Activated naive CD4-positive, alpha-beta T cell treated with anti-CD3 and anti-CD28 coated beads for 36 hours (primary cell): ENCODE measurements around the gene TAC3. TPM values are rescaled to one million over a fixed set of nuclear protein-coding genes. Genes with fewer than 3 reads are reported as not detected.

Source experiments
- CTCF ChIA-PET: fragments of 350-600 bp; sonication (Branson Sonifier 250); formaldehyde crosslinking; loops from one replicate; lab custom pipeline; 2021; ENCODE audit warnings: antibody characterized with exemption; lab: Charles Lee
- DNase-seq: peaks from one replicate; pipeline ENCODE4 v3.0.0-alpha.2; 2020
- H3K27ac Mint-ChIP-seq: one replicate; pipeline ENCODE4 v1.8.0; 2021; ENCODE audit warnings: mild to moderate bottlenecking, mixed read lengths
- H3K27me3 Mint-ChIP-seq: one replicate; pipeline ENCODE4 v1.8.0; 2021; ENCODE audit warnings: low read depth, mixed read lengths
- H3K36me3 Mint-ChIP-seq: one replicate; pipeline ENCODE4 v1.8.0; 2021; ENCODE audit warnings: low read depth, mixed read lengths
- H3K4me1 Mint-ChIP-seq: one replicate; pipeline ENCODE4 v1.8.0; 2021; ENCODE audit warnings: low read depth, mixed read lengths
- H3K4me3 Mint-ChIP-seq: one replicate; pipeline ENCODE4 v1.8.0; 2021; ENCODE audit warnings: mild to moderate bottlenecking, moderate library complexity, mixed read lengths
- H3K9me3 Mint-ChIP-seq: one replicate; pipeline ENCODE4 v1.8.0; 2021; ENCODE audit warnings: mixed read lengths
- intact Hi-C: fragments of 100-400 bp; cut with micrococcal nuclease; formaldehyde crosslinking; loops from one replicate; pipeline ENCODE4 v1.15.1; 2023
- total RNA-seq, 2 experiments: library from RNA; stranded (reverse); gene quantifications; one replicate each; pipeline ENCODE4 v1.2.3, GENCODE V29; 2021

Gene TAC3
- total RNA-seq, 2 experiments from 2014 or later: 0.48 TPM; not detected in 1

GRCh38 chr12:57012600-57013465 is 3.5 kb downstream of the TAC3 start:
- intact Hi-C loops: no loop called here
- H3K27me3 Mint-ChIP-seq: no peaks in the 10 kb centered on the region
- H3K36me3 Mint-ChIP-seq: no peaks in the 10 kb centered on the region
- CTCF ChIA-PET: interaction anchor here (1.3 to 14.0 kb wide), 5 partner anchors 11 to 259 kb away, joined by 3 to 271 read pairs (median 3); partner anchors contain the start of gene STAT6
- no peaks in the 10 kb centered on the region for H3K9me3 Mint-ChIP-seq
- peak overlapping the region; percentile 0 for H3K27ac Mint-ChIP-seq
- H3K4me1 Mint-ChIP-seq: peaks cover 50% of the 10 kb centered on the region
- no peak overlapping the region for H3K4me3 Mint-ChIP-seq
- DNase-seq: no peak

DNA sequence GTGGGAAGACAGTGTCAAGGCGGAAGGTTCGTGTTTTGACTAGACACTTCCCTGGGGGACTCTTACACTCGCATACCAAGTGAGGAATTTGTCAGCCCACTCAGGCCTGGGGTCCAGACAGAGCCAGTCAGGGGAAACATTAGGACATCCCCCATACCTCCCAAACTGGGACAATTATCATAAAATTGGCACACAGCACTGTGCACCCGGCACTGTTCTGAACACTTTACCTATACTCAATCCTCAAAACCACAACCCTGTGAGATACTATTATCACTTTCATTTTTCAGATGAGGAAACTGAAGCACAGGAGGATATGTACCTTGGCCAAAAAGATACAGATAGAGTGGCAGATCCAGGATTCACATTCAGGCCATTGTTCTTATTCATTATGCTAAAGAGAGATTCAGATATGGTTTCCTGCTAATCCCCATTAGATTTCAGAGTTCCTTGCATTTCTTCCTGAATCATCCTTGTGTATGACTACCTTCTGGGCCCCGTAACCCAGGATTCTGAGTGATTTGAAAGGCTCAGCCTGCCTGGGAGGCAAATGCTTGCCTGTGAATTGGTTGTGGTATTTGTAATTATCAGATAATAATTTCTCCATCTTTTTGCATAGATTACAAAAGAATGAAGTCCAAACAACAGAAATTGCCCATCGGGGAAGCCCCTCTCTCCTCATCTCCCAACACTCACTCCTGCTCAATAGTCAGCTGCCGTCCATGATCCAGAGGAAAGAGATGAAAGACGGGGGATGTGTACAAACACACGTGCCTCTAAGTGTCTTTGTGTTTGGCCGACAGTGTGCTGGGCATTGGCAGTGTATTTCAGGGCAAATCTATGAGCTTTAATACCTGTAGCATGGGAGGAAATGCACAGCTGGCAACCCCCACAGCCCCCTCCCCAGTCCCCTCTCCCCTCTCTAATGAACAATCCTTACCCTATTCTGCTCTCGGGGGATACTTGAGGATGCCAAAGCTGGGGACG is 4.6 kb downstream of the TAC3 start:
- DNase-seq: peak; percentile 71
- H3K27me3 Mint-ChIP-seq: no peaks in the 10 kb centered on the region

DNA sequence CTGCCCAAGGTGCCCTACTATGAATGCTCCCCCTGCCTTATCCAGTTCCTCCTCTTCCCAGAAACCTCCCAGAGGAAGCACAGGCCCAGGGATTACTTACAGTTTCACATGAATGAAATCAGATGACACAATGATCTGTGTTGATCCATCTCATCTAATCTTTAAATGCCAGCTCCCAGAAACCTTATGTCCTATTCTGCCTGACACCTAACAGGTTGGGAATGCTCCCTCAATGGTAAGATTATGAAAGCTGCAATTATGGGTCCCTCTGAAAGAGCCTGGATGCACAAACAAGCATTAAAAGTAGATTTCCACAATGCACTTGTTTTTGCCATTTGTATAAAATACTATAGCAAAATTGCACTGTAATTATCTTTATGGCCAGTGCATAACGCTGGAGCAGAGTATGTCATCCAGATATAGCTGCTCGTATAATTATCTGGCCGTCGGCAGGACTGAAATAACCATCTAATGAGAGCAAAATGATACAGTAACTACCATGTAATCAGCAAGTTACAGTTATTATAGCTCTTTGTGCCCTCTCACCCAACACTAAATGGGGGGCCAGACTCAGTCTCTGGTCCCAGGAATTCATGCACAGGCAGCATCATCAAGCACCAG is 5.6 kb downstream of the TAC3 start:
- no peak overlapping the region for H3K27ac Mint-ChIP-seq
- H3K4me3 Mint-ChIP-seq: no peak overlapping the region
- intact Hi-C loops: loop anchor here (1.0 kb wide), 1 partner anchor 9 kb away; no protein-coding TSS in a partner anchor
- H3K36me3 Mint-ChIP-seq: no peaks in the 10 kb centered on the region
- H3K27me3 Mint-ChIP-seq: no peaks in the 10 kb centered on the region
- CTCF ChIA-PET: interaction anchor here (0.7 to 14.0 kb wide), 14 partner anchors 8 to 105 kb away, joined by 3 to 271 read pairs (median 4); partner anchors contain the start of gene STAT6
- DNase-seq: no peak
- no peaks in the 10 kb centered on the region for H3K9me3 Mint-ChIP-seq
- peaks cover 65% of the 10 kb centered on the region for H3K4me1 Mint-ChIP-seq

More for the DNA sequence above, 4.6 kb downstream of the TAC3 start:
- H3K4me1 Mint-ChIP-seq: peaks cover 61% of the 10 kb centered on the region
- CTCF ChIA-PET: interaction anchor here (0.8 to 14.0 kb wide), 14 partner anchors 9 to 258 kb away, joined by 3 to 271 read pairs (median 4); partner anchors contain the start of gene STAT6
- H3K36me3 Mint-ChIP-seq: no peaks in the 10 kb centered on the region
- peak overlapping the region; percentile 59 for H3K27ac Mint-ChIP-seq
- H3K9me3 Mint-ChIP-seq: no peaks in the 10 kb centered on the region
- intact Hi-C loops: loop anchor here (1.0 kb wide), 1 partner anchor 8 kb away; no protein-coding TSS in a partner anchor
- H3K4me3 Mint-ChIP-seq: peak overlapping the region; percentile 20

DNA sequence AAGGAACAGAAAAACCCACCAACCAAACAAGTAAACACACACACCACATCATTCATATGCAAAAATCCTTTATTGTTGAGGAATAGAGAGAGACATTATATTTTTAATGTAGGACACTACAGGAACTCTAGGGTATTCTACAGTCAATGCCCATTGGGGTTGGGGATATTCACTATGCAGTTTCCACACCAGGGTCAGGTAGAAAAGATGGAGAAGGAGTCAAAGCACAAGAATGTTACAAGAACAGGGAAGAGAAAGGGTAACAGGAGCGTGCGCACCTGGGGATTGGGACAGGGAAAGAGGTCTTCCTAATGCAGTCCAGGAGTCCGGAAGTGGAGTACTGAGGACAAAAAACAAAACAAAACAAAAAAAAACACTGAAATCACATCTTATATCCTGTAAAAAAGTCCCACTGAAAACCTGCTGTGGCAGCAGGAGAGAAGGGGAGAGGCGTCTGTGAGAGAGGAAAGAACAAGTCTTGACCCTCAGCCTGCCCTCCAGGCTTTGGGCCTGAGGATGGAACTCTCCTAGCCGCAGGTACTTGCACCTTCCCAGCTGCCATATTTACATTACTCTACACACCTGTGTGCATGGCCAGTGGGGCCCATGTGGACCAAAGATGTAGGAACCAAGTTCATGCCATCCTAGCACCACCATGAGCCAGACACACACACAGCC is 6.2 kb downstream of the TAC3 start:
- peaks cover 71% of the 10 kb centered on the region for H3K4me1 Mint-ChIP-seq
- DNase-seq: no peak
- CTCF ChIA-PET: interaction anchor here (1.1 to 14.0 kb wide), 10 partner anchors 8 to 172 kb away, joined by 3 to 271 read pairs (median 10); partner anchors contain the start of gene STAT6
- H3K36me3 Mint-ChIP-seq: no peaks in the 10 kb centered on the region
- no peak overlapping the region for H3K27ac Mint-ChIP-seq
- no peak overlapping the region for H3K4me3 Mint-ChIP-seq
- no peaks in the 10 kb centered on the region for H3K27me3 Mint-ChIP-seq
- H3K9me3 Mint-ChIP-seq: no peaks in the 10 kb centered on the region
- intact Hi-C loops: loop anchor here (5.0 to 10.0 kb wide), 3 partner anchors 232 to 495 kb away; partner anchors contain the start of gene PTGES3

DNA sequence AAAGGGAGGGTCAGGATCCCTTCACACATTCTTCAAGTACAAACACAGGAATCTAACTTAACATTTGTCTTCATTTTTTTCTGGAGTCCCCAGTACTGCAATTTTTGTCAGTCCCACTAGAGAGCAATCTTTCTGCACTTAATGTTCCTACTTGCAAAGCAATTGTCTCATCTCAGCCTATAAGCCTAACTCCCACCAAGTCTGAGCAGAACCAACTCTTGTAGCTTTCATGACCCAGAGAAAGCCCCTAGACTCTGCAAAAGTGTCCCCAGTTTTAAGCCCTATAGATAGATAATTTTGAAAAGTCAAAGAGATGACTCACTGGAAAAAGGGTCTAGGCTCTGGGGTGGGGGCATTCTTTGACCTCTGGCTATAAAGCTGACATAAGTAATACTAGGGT is 8.2 kb downstream of the TAC3 start:
- Mint-ChIP-seq H3K9me3 (no peaks in the 10 kb centered on the region), H3K4me3 (no peak overlapping the region), H3K27ac (peak overlapping the region; percentile 85), H3K36me3 (peaks cover 12% of the 10 kb centered on the region), H3K27me3 (no peaks in the 10 kb centered on the region), H3K4me1 (peaks cover 76% of the 10 kb centered on the region)
- peak; percentile 28 for DNase-seq
- intact Hi-C loops: loop anchor here (1.0 to 10.0 kb wide), 9 partner anchors 9 to 493 kb away; partner anchors contain the start of gene PTGES3
- CTCF ChIA-PET: interaction anchor here (0.6 to 14.0 kb wide), 25 partner anchors 9 to 251 kb away, joined by 3 to 271 read pairs (median 4); partner anchors contain the start of genes MYO1A, STAT6 and TAC3

DNA sequence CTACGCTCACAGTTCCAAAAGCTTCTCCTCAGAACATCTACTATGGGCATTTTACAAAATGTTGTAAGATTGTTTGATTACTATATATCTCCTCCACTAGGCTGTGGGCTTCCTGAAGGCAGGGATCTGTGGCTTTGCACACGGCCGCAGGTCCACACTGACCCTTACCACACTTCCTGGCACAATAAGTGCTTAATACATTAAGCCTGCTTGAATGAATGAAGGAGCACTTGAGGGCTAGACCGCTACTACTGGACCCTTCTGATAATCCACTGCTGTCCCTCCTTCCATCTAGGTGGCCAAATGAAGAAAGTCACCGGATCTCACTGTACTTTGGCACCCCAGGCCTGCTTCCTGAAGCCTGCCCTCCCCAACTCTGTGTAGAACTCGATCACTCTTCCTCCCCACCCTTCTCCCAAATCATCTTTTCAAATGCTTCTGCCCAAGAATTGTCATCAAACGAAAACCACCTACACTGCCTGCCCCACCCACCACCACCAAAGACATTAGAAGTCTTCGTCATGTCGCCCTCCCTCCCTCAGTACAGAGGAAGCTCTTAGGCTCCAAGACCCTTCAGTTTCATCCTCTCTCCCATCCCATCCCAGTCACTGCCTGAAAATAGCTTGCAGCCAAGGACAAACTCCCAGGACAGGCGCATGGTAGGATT is 9.4 kb downstream of the TAC3 start:
- peaks cover 19% of the 10 kb centered on the region for H3K36me3 Mint-ChIP-seq
- H3K27ac Mint-ChIP-seq: peak overlapping the region; percentile 85
- no peaks in the 10 kb centered on the region for H3K9me3 Mint-ChIP-seq
- H3K4me3 Mint-ChIP-seq: peak overlapping the region; percentile 79
- no peaks in the 10 kb centered on the region for H3K27me3 Mint-ChIP-seq
- peaks cover 72% of the 10 kb centered on the region for H3K4me1 Mint-ChIP-seq
- CTCF ChIA-PET: interaction anchor here (0.6 to 14.0 kb wide), 18 partner anchors 8 to 251 kb away, joined by 3 to 271 read pairs (median 4); partner anchors contain the start of genes NAB2, STAT6 and TAC3
- peak; percentile 47 for DNase-seq
- intact Hi-C loops: loop anchor here (5.0 to 10.0 kb wide), 3 partner anchors 235 to 492 kb away; partner anchors contain the start of gene PTGES3

GRCh38 chr12:57005980-57006808 is 10.1 kb downstream of the TAC3 start, which contains the start of gene ZBTB39:
Gene ZBTB39 (minus strand): TSS chr12:57006546. CDS start chr12:57004917, 1,629 bp downstream.
- DNase-seq: peak; percentile 59
- H3K4me3 Mint-ChIP-seq: peak within 1 kb of the TSS; percentile 92
- no peaks in the 10 kb centered on the region for H3K27me3 Mint-ChIP-seq
- peaks cover 23% of the 10 kb centered on the region for H3K36me3 Mint-ChIP-seq
- H3K9me3 Mint-ChIP-seq: no peaks in the 10 kb centered on the region
- intact Hi-C loops: loop anchor here (5.0 to 10.0 kb wide), 3 partner anchors 236 to 491 kb away; partner anchors contain the start of gene PTGES3
- CTCF ChIA-PET: interaction anchor here (0.7 to 14.0 kb wide), 20 partner anchors 9 to 251 kb away, joined by 3 to 271 read pairs (median 4); partner anchors contain the start of genes NAB2, PRIM1, STAT6 and TAC3
- H3K27ac Mint-ChIP-seq: peak within 1 kb of the TSS; percentile 90
- peaks cover 72% of the 10 kb centered on the region for H3K4me1 Mint-ChIP-seq

DNA sequence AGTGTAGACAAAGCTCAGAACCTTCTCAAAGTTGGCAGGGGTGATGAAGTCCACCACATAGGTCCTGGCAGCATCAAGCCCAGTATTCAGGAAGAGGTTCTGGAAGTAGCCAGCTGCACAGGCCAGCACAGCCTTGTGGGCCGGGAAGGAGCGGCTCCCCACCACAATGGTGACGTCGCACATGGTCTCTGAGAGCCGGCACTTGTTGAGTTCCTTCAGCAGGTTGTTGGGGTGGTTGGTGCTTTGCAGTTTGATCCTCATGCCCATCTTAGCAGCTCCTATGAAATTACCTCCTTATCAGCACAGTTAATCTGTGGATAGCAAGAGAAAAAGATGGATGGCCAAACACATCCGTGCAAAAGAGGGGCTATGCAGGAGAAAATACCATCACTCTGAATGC is 11.7 kb downstream of the TAC3 start:
- Mint-ChIP-seq H3K27ac (no peak overlapping the region), H3K27me3 (no peaks in the 10 kb centered on the region), H3K4me1 (peaks cover 74% of the 10 kb centered on the region), H3K4me3 (peak overlapping the region; percentile 92), H3K36me3 (peaks cover 29% of the 10 kb centered on the region), H3K9me3 (no peaks in the 10 kb centered on the region)
- no peak for DNase-seq
- intact Hi-C loops: loop anchor here (5.0 to 10.0 kb wide), 3 partner anchors 238 to 490 kb away; partner anchors contain the start of gene PTGES3
- CTCF ChIA-PET: interaction anchor here (0.6 to 14.0 kb wide), 14 partner anchors 8 to 347 kb away, joined by 3 to 271 read pairs (median 4); partner anchors contain the start of genes PRIM1, STAT6 and TAC3

DNA sequence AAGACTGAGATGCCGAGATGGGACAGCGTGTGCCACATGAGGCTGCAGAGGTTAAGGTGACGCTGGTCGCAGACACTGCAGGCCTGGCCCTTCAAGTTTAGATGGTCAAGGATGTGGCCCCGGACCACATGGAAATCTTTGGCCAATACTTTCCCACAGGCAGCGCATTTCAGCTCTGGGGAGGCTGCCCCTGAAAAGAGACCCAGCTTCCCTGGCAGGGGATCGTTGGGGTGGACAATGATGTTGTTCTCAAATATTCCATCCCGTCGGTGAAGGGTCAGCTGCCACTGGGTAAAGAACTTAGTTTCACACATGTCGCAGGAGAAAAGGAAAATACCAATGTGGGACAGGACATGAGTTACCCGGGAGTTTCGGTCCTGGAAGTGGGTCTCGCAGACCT is 12.9 kb downstream of the TAC3 start:
- DNase-seq: no peak
- H3K27me3 Mint-ChIP-seq: no peaks in the 10 kb centered on the region
- intact Hi-C loops: loop anchor here (10.0 kb wide), 1 partner anchor 489 kb away; no protein-coding TSS in a partner anchor
- H3K4me1 Mint-ChIP-seq: peaks cover 80% of the 10 kb centered on the region
- CTCF ChIA-PET: interaction anchor here (0.6 to 14.0 kb wide), 10 partner anchors 8 to 365 kb away, joined by 3 to 271 read pairs (median 8); partner anchors contain the start of genes PRIM1 and STAT6
- H3K27ac Mint-ChIP-seq: no peak overlapping the region
- no peaks in the 10 kb centered on the region for H3K9me3 Mint-ChIP-seq
- peaks cover 29% of the 10 kb centered on the region for H3K36me3 Mint-ChIP-seq
- H3K4me3 Mint-ChIP-seq: no peak overlapping the region
